Neural cell (in vitro differentiated cells): Measurements from ENCODE around the gene PLEKHA5. TPM values are rescaled to one million over a fixed set of nuclear protein-coding genes. Genes with fewer than 3 reads are reported as not detected.

Source experiments
- H2AFZ ChIP-seq: fragments of 200-600, 300-800 bp; sonication (generic), shearing (Covaris generic); 2 replicates; pipeline ENCODE4 v1.6.0; 2014; ENCODE audit warnings: low read depth, mild to moderate bottlenecking, antibody characterized with exemption, low read length, moderate library complexity
- H3F3A ChIP-seq: fragments of 200-600 bp; shearing (Covaris generic); 2 replicates; pipeline ENCODE4 v1.6.1; 2016; ENCODE audit warnings: mild to moderate bottlenecking, moderate library complexity, mixed read lengths, antibody characterized with exemption, low read length; ENCODE audit not compliant: insufficient read depth, poor library complexity, severe bottlenecking
- H3K27ac ChIP-seq: fragments of 200-600, 300-800 bp; sonication (generic), shearing (Covaris generic); 2 replicates; pipeline ENCODE4 v1.5.1; 2014; ENCODE audit warnings: mild to moderate bottlenecking, low read length, moderate library complexity
- H3K27me3 ChIP-seq: fragments of 300-800, 200-600 bp; sonication (generic), shearing (Covaris generic); 2 replicates; pipeline ENCODE4 v1.6.0; 2014; ENCODE audit warnings: mild to moderate bottlenecking, low read depth, low read length, moderate library complexity; ENCODE audit not compliant: insufficient read depth
- H3K36me3 ChIP-seq: fragments of 300-800, 200-600 bp; sonication (generic), shearing (Covaris generic); 2 replicates; pipeline ENCODE4 v1.5.1; 2014; ENCODE audit warnings: mild to moderate bottlenecking, antibody characterized with exemption, low read length, moderate library complexity; ENCODE audit not compliant: insufficient read depth
- H3K4me2 ChIP-seq: fragments of 300-800, 200-600 bp; sonication (generic), shearing (Covaris generic); 2 replicates; pipeline ENCODE4 v1.6.0; 2014; ENCODE audit warnings: mild to moderate bottlenecking, low read length
- H3K4me3 ChIP-seq: fragments of 300-800, 200-600 bp; sonication (generic), shearing (Covaris generic); 2 replicates; pipeline ENCODE4 v1.5.1; 2014; ENCODE audit warnings: mild to moderate bottlenecking, low read length, moderate library complexity
- H3K79me2 ChIP-seq: fragments of 200-600 bp; shearing (Covaris generic); replicated peaks from 2 replicates; pipeline ENCODE4 v1.6.0; 2014; ENCODE audit warnings: mild to moderate bottlenecking, low read length, moderate library complexity; ENCODE audit not compliant: insufficient read depth
- H3K9ac ChIP-seq: fragments of 300-800, 200-600 bp; sonication (generic), shearing (Covaris generic); 2 replicates; pipeline ENCODE4 v1.6.1; 2016; ENCODE audit warnings: mild to moderate bottlenecking, low read length, mixed read lengths
- H3K9me2 ChIP-seq: fragments of 200-600 bp; shearing (Covaris generic); 2 replicates; pipeline ENCODE4 v1.6.1; 2016; ENCODE audit warnings: mild to moderate bottlenecking, low read length, mixed read lengths; ENCODE audit not compliant: insufficient read depth
- H3K9me3 ChIP-seq: fragments of 200-600, 300-800 bp; sonication (generic), shearing (Covaris generic); 2 replicates; pipeline ENCODE4 v1.6.1; 2016; ENCODE audit warnings: mild to moderate bottlenecking, mixed run types, low read length, moderate library complexity, mixed read lengths
- H4K20me1 ChIP-seq: fragments of 200-600 bp; shearing (Covaris generic); 2 replicates; pipeline ENCODE4 v1.6.1; 2016; ENCODE audit warnings: mild to moderate bottlenecking, mixed run types; ENCODE audit not compliant: insufficient read depth
- EP300 ChIP-seq: fragments of 450-650 bp; conservative IDR thresholded peaks from 2 replicates; pipeline ENCODE4 v1.6.1; 2014; ENCODE audit warnings: antibody characterized with exemption, mild to moderate bottlenecking, moderate library complexity; ENCODE audit not compliant: poor library complexity, severe bottlenecking
- EZH2 ChIP-seq: fragments of 200-600, 300-800 bp; shearing (Covaris generic), sonication (generic); IDR thresholded peaks from 2 replicates; pipeline ENCODE4 v1.6.1; 2014; ENCODE audit warnings: antibody characterized with exemption, low read length, borderline replicate concordance, mild to moderate bottlenecking; ENCODE audit not compliant: insufficient read depth, poor library complexity, severe bottlenecking
- MXI1 ChIP-seq: fragments of 450-650 bp; conservative IDR thresholded peaks from 2 replicates; pipeline ENCODE4 v1.6.1; 2014; ENCODE audit warnings: antibody characterized with exemption, mild to moderate bottlenecking; ENCODE audit not compliant: poor library complexity, severe bottlenecking
- POLR2AphosphoS5 ChIP-seq: IDR thresholded peaks from 2 replicates; pipeline ENCODE4 v1.6.1; 2012
- SMC3 ChIP-seq: fragments of 450-650 bp; conservative IDR thresholded peaks from 2 replicates; pipeline ENCODE4 v1.6.1; 2014; ENCODE audit warnings: antibody characterized with exemption, mild to moderate bottlenecking, moderate library complexity; ENCODE audit not compliant: poor library complexity
- TAF1 ChIP-seq: IDR thresholded peaks from 2 replicates; pipeline ENCODE4 v1.6.1; 2012; ENCODE audit warnings: low read depth
- polyA plus RNA-seq: library from polyadenylated mRNA; depleted of rRNA; stranded (reverse); fragments of >200 nt; gene quantifications from 2 replicates; pipeline ENCODE4 v1.2.3, GENCODE V29; 2014
- TF ChIP-seq, protein P1 (sequence below): IDR thresholded peaks from 2 replicates; pipeline ENCODE4 v1.6.1; 2012; ENCODE audit warnings: borderline replicate concordance
- TF ChIP-seq, protein P2 (sequence below): fragments of 450-650 bp; IDR thresholded peaks from 2 replicates; pipeline ENCODE4 v1.5.1; 2014; ENCODE audit warnings: antibody characterized with exemption, mild to moderate bottlenecking, moderate library complexity; ENCODE audit not compliant: poor library complexity, severe bottlenecking

Gene PLEKHA5
- polyA plus RNA-seq, 1 donor from 2014 or later, result 130 TPM

- Histone ChIP-seq H3K9ac (no peak overlapping the region), H3K9me3 (no peaks in the 10 kb centered on the region), H3K4me2 (no peak overlapping the region), H4K20me1 (no peaks in the 10 kb centered on the region), H3K4me3 (no peak overlapping the region), H3F3A (no peaks in the 10 kb centered on the region), H2AFZ (no peak overlapping the region), H3K27ac (no peak overlapping the region), H3K36me3 (peaks cover 16% of the 10 kb centered on the region), H3K27me3 (no peaks in the 10 kb centered on the region), H3K9me2 (no peaks in the 10 kb centered on the region), H3K79me2 (no peaks in the 10 kb centered on the region)
- TF ChIP-seq SMC3 (no peak), MXI1 (no peak)
These were observed 244.1 kb downstream of the PLEKHA5 start for GRCh38 chr12:19373586-19373985.

DNA sequence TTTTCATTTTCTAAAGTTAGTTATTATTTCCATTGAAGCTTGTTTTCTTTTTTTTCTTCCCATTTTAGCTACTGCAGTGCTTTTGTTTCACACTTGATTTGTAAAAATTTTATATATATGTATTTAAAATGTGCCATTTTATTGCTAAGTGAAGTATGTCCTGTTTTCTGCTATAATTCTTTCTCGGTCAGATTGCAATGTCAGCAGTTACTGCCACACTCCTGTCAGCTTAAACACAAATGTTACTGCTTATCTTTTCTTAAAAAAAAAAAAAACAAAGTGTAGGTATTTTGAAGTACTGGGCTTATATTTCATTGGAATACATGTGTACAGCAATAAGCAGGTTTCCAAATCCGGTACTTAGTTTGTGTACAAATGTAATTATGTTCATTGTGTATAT lies 246.4 kb downstream of the PLEKHA5 start:
- no peaks in the 10 kb centered on the region for H3K79me2 ChIP-seq
- H3K4me3 ChIP-seq, result no peak overlapping the region
- H3K9ac ChIP-seq, result no peak overlapping the region
- H3K9me2 ChIP-seq, result no peaks in the 10 kb centered on the region
- no peaks in the 10 kb centered on the region for H3K9me3 ChIP-seq
- H3F3A ChIP-seq, result no peaks in the 10 kb centered on the region
- H4K20me1 ChIP-seq, result no peaks in the 10 kb centered on the region
- TF ChIP-seq POLR2AphosphoS5 (no peak), EZH2 (no peak), EP300 (no peak), TAF1 (no peak), MXI1 (no peak), SMC3 (no peak)
- TF ChIP-seq, protein P1, sequence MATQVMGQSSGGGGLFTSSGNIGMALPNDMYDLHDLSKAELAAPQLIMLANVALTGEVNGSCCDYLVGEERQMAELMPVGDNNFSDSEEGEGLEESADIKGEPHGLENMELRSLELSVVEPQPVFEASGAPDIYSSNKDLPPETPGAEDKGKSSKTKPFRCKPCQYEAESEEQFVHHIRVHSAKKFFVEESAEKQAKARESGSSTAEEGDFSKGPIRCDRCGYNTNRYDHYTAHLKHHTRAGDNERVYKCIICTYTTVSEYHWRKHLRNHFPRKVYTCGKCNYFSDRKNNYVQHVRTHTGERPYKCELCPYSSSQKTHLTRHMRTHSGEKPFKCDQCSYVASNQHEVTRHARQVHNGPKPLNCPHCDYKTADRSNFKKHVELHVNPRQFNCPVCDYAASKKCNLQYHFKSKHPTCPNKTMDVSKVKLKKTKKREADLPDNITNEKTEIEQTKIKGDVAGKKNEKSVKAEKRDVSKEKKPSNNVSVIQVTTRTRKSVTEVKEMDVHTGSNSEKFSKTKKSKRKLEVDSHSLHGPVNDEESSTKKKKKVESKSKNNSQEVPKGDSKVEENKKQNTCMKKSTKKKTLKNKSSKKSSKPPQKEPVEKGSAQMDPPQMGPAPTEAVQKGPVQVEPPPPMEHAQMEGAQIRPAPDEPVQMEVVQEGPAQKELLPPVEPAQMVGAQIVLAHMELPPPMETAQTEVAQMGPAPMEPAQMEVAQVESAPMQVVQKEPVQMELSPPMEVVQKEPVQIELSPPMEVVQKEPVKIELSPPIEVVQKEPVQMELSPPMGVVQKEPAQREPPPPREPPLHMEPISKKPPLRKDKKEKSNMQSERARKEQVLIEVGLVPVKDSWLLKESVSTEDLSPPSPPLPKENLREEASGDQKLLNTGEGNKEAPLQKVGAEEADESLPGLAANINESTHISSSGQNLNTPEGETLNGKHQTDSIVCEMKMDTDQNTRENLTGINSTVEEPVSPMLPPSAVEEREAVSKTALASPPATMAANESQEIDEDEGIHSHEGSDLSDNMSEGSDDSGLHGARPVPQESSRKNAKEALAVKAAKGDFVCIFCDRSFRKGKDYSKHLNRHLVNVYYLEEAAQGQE, result no peak
- TF ChIP-seq, protein P2, sequence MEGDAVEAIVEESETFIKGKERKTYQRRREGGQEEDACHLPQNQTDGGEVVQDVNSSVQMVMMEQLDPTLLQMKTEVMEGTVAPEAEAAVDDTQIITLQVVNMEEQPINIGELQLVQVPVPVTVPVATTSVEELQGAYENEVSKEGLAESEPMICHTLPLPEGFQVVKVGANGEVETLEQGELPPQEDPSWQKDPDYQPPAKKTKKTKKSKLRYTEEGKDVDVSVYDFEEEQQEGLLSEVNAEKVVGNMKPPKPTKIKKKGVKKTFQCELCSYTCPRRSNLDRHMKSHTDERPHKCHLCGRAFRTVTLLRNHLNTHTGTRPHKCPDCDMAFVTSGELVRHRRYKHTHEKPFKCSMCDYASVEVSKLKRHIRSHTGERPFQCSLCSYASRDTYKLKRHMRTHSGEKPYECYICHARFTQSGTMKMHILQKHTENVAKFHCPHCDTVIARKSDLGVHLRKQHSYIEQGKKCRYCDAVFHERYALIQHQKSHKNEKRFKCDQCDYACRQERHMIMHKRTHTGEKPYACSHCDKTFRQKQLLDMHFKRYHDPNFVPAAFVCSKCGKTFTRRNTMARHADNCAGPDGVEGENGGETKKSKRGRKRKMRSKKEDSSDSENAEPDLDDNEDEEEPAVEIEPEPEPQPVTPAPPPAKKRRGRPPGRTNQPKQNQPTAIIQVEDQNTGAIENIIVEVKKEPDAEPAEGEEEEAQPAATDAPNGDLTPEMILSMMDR, result no peak
- H2AFZ ChIP-seq, result no peak overlapping the region
- no peaks in the 10 kb centered on the region for H3K27me3 ChIP-seq
- peaks cover 12% of the 10 kb centered on the region for H3K36me3 ChIP-seq
- no peak overlapping the region for H3K27ac ChIP-seq
- no peak overlapping the region for H3K4me2 ChIP-seq

DNA sequence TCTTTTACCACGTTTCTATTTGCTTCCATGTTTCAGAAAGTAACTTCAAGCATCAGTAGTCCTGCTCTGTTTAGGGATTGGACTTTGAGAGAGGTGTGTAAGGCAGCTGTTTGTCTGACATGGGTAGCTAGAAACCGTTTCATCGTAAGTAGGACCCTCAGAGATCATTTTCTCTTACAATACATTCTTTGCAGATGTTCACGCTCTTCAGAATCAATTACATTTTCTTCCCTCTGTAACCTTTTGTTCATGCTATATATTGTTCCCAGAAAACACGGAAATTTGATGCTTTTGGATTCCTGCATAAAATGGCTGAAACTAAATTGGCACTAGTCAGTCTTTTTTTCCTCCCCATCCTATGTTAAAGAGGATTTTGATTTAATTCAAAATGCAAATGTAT lies 247.2 kb downstream of the PLEKHA5 start:
- H3K9me3 ChIP-seq, result no peaks in the 10 kb centered on the region
- no peaks in the 10 kb centered on the region for H3K9me2 ChIP-seq
- H2AFZ ChIP-seq, result no peak overlapping the region
- no peaks in the 10 kb centered on the region for H3K79me2 ChIP-seq
- no peak overlapping the region for H3K4me3 ChIP-seq
- no peaks in the 10 kb centered on the region for H4K20me1 ChIP-seq
- TF ChIP-seq POLR2AphosphoS5 (no peak), EP300 (no peak), MXI1 (no peak), SMC3 (no peak)
- TF ChIP-seq, protein P1, result no peak
- no peaks in the 10 kb centered on the region for H3F3A ChIP-seq
- H3K4me2 ChIP-seq, result no peak overlapping the region
- no peaks in the 10 kb centered on the region for H3K27me3 ChIP-seq
- peaks cover 6% of the 10 kb centered on the region for H3K36me3 ChIP-seq
- no peak overlapping the region for H3K27ac ChIP-seq
- H3K9ac ChIP-seq, result no peak overlapping the region
